ENCODE results near the gene HLA-DPB1.

- TF ChIP-seq CTCF (IDR thresholded peaks at IDR 0.05; ENCODE audit: low read length) (no peak), EZH2 (IDR thresholded peaks at IDR 0.05; ENCODE audit: borderline replicate concordance, low read length) (no peak)
These were observed 680 bp downstream of the HLA-DPB1 start for GRCh38 chr6:33076406-33076934.

Data from OCI-LY1 (cell line).